A673 (cell line): ENCODE data around the gene RSU1.

ENCODE experiments used
- CTCF ChIP-seq: fragments of 300-800, 200-600 bp; sonication (generic); conservative IDR thresholded peaks from 2 replicates; pipeline ENCODE4 v1.5.1; 2017; ENCODE audit warnings: low read depth, mild to moderate bottlenecking, antibody characterized with exemption, low read length, moderate library complexity, mixed read lengths
- EZH2 ChIP-seq: fragments of 200-600 bp; sonication (generic); IDR thresholded peaks from 2 replicates; pipeline ENCODE4 v1.6.1; 2017; ENCODE audit warnings: borderline replicate concordance, low read depth, mild to moderate bottlenecking, mixed read lengths, antibody characterized with exemption, low read length; ENCODE audit not compliant: poor library complexity, severe bottlenecking

- TF ChIP-seq CTCF (no peak), EZH2 (no peak)
Measured at GRCh38 chr10:16720812-16721211, 96.4 kb downstream of the RSU1 start.
